ENCODE measurements around the gene CSN3. TPM values are rescaled to one million over a fixed set of nuclear protein-coding genes. Genes with fewer than 3 reads are reported as not detected.

Gene CSN3
- total and polyA plus RNA-seq, 2 of the 4 experiments (the other 2 are of a cell fraction), result not detected

DNA sequence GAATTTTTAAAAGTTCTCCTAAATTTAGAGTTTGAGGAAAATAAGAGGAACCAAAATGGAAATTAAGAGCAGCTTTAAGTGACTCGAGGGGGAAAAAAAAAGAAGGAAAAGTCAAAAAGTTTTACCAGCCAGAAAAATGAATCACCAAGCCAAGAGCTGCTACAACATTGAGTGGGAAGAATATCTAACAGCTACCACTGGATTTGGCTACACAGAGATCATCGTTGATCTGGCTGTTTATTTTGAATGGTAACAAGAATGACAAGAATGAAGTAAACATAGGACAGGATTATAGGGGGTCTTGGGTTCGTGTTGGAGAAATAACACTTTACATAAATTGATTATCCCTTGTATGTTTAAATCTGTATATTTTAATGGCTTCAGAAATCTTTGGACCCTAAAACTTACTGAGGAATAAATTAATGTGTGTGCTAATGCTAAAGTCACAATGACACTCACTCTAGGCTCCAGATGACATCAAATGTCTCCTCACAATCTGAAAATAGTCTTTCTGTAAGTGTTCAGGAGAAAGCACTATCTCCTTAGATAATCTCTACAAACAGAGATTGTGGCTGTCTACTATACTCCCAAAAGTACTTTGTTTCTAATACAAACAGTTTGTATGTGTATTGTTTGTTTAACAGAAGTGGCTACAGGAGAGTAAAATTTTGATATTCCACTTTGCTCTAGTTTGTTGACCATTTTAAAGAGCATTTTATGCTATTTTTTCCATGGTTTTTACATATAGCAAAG lies 3.1 kb upstream of the CSN3 start:
- Histone ChIP-seq H3K27me3 (ENCODE audit: control insufficient read depth, insufficient read depth, low read length) (no peaks in the 10 kb centered on the region), H2BK20ac (ENCODE audit: low read depth, low read length) (no peak overlapping the region), H2BK120ac (ENCODE audit: low read depth, low read length) (no peak overlapping the region), H3K9me1 (ENCODE audit: insufficient read depth, low read length) (no peaks in the 10 kb centered on the region), H4K8ac (ENCODE audit: low read depth in 2 of 2, low read length in 2 of 2) (no peak overlapping the region), H3K18ac (ENCODE audit: low read depth, low read length) (no peak overlapping the region), H3K14ac (replicated peaks; ENCODE audit: low read depth, low read length) (no peak overlapping the region), H3K27ac (ENCODE audit: insufficient read depth, low read length) (no peak overlapping the region), H2AK9ac (replicated peaks; ENCODE audit: low read depth, low read length, poor library complexity) (no peak overlapping the region), H4K20me1 (ENCODE audit: insufficient read depth, low read length) (no peaks in the 10 kb centered on the region), H3K9me3 (ENCODE audit: control insufficient read depth, insufficient read depth, low read length) (no peaks in the 10 kb centered on the region), H3K36me3 (ENCODE audit: control insufficient read depth, insufficient read depth, low read length) (no peaks in the 10 kb centered on the region), H3K4me3 (ENCODE audit: insufficient read depth, low read depth, low read length) (no peak overlapping the region), H2BK15ac (ENCODE audit: low read depth, low read length) (no peak overlapping the region), H3K4me1 (ENCODE audit: control insufficient read depth, insufficient read depth, low read length) (no peaks in the 10 kb centered on the region), H4K91ac (ENCODE audit: insufficient read depth, low read depth, low read length) (no peak overlapping the region), H2BK5ac (ENCODE audit: low read depth, low read length, poor library complexity, severe bottlenecking) (no peak overlapping the region), H3K4me2 (ENCODE audit: low read depth, low read length) (no peak overlapping the region), H3K23ac (ENCODE audit: low read depth, low read length) (no peak overlapping the region), H3K9ac (ENCODE audit: low read depth, low read length) (no peak overlapping the region), H2AK5ac (ENCODE audit: low read depth, low read length) (no peak overlapping the region), H2AFZ (replicated peaks; ENCODE audit: low read length, poor library complexity) (no peak overlapping the region), H3K56ac (ENCODE audit: extremely low read depth, insufficient read depth, low read length) (no peak overlapping the region), H4K5ac (ENCODE audit: low read depth, low read length) (no peak overlapping the region), H3K4ac (ENCODE audit: low read depth, low read length) (no peak overlapping the region), H3K79me1 (ENCODE audit: low read depth in 1 of 2, low read length in 2 of 2) (no peaks in the 10 kb centered on the region)
- in situ Hi-C loops (cut with MboI; ENCODE audit: low sequenced_read_pairs), result no loop called here
- ATAC-seq (ENCODE audit: low read depth) (no peak), DNase-seq (no peak)
- dilution Hi-C loops (cut with HindIII; ENCODE audit: low sequenced_read_pairs, unreplicated experiment), result no loop called here
- TF ChIP-seq CEBPB (IDR thresholded peaks at IDR 0.05; ENCODE audit: low read depth, low read length) (no peak), RAD21 (IDR thresholded peaks at IDR 0.05; ENCODE audit: low read length) (no peak), MXI1 (IDR thresholded peaks at IDR 0.05; ENCODE audit: borderline replicate concordance, low read depth, low read length) (no peak), RCOR1 (IDR thresholded peaks at IDR 0.05; ENCODE audit: insufficient replicate concordance, low read length) (no peak), MAZ (IDR thresholded peaks at IDR 0.05; ENCODE audit: borderline replicate concordance, low read depth, low read length) (no peak), SMC3 (IDR thresholded peaks at IDR 0.05; ENCODE audit: low read depth, low read length) (no peak), POLR2A (IDR thresholded peaks at IDR 0.05; ENCODE audit: low read depth, low read length) (no peak), MAFK (IDR thresholded peaks at IDR 0.05; ENCODE audit: low read depth, low read length) (no peak), CHD1 (IDR thresholded peaks at IDR 0.05; ENCODE audit: low read depth, low read length) (no peak), FOS (IDR thresholded peaks at IDR 0.05; ENCODE audit: low read depth, low read length) (no peak), BHLHE40 (IDR thresholded peaks at IDR 0.05; ENCODE audit: low read depth, low read length) (no peak), NFE2L2 (IDR thresholded peaks at IDR 0.05; ENCODE audit: low read depth, low read length) (no peak), RFX5 (IDR thresholded peaks at IDR 0.05; ENCODE audit: low read depth, low read length) (no peak)
- TF ChIP-seq, protein P1, sequence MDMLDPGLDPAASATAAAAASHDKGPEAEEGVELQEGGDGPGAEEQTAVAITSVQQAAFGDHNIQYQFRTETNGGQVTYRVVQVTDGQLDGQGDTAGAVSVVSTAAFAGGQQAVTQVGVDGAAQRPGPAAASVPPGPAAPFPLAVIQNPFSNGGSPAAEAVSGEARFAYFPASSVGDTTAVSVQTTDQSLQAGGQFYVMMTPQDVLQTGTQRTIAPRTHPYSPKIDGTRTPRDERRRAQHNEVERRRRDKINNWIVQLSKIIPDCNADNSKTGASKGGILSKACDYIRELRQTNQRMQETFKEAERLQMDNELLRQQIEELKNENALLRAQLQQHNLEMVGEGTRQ (IDR thresholded peaks at IDR 0.05; ENCODE audit: low read depth, low read length), result no peak
- TF ChIP-seq, protein P2, sequence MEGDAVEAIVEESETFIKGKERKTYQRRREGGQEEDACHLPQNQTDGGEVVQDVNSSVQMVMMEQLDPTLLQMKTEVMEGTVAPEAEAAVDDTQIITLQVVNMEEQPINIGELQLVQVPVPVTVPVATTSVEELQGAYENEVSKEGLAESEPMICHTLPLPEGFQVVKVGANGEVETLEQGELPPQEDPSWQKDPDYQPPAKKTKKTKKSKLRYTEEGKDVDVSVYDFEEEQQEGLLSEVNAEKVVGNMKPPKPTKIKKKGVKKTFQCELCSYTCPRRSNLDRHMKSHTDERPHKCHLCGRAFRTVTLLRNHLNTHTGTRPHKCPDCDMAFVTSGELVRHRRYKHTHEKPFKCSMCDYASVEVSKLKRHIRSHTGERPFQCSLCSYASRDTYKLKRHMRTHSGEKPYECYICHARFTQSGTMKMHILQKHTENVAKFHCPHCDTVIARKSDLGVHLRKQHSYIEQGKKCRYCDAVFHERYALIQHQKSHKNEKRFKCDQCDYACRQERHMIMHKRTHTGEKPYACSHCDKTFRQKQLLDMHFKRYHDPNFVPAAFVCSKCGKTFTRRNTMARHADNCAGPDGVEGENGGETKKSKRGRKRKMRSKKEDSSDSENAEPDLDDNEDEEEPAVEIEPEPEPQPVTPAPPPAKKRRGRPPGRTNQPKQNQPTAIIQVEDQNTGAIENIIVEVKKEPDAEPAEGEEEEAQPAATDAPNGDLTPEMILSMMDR (conservative IDR thresholded peaks at IDR 0.05; ENCODE audit: low read depth, low read length), result no peak
- TF ChIP-seq, protein P3, sequence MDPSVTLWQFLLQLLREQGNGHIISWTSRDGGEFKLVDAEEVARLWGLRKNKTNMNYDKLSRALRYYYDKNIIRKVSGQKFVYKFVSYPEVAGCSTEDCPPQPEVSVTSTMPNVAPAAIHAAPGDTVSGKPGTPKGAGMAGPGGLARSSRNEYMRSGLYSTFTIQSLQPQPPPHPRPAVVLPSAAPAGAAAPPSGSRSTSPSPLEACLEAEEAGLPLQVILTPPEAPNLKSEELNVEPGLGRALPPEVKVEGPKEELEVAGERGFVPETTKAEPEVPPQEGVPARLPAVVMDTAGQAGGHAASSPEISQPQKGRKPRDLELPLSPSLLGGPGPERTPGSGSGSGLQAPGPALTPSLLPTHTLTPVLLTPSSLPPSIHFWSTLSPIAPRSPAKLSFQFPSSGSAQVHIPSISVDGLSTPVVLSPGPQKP (IDR thresholded peaks at IDR 0.05; ENCODE audit: borderline replicate concordance, low read depth, low read length), result no peak
- ChIA-PET CTCF (interaction anchor here (0.5 to 0.8 kb wide), 2 partner anchors 19 to 39 kb away, joined by 4 to 6 read pairs; no protein-coding TSS in a partner anchor), POLR2A (ENCODE audit: unreplicated experiment) (no interaction called here)
- BruUV-seq (replicated peaks), result no TSS peak
- intact Hi-C loops (cut with micrococcal nuclease), result no loop called here
- WGBS, 2 experiments (ENCODE audit: extremely low coverage in 2 of 2, insufficient read length in 1 of 2), result no CpG with 5 or more reads among the region's 3 CpGs

Data from IMR-90 (cell line).